Psoas muscle (tissue), 8 donors: ENCODE results near the gene RNF145. TPM values are rescaled to one million over a fixed set of nuclear protein-coding genes. Genes with fewer than 3 reads are reported as not detected.

Experiments
- ATAC-seq, 4 donors: fragments of 200-7000 bp; cut with Tn5 transposase; one replicate each; pipeline ENCODE4 v1.9.1; 2020; ENCODE audit warnings: moderate library complexity in 3 of 4, mild to moderate bottlenecking in 2 of 4
- DNase-seq, 2 donors: peaks; one replicate each; pipeline ENCODE4 v3.0.0-alpha.2; 2020
- H3K27ac ChIP-seq: fragments of 200-600 bp; one replicate; pipeline ENCODE4 v1.8.0; 2022
- H3K27me3 ChIP-seq, 3 donors: fragments of 200-600 bp in 1 of 3; one replicate each; pipeline versions ENCODE4 v1.6.1 to v1.8.0; 2013 to 2022; ENCODE audit warnings: low read length in 2 of 3, mild to moderate bottlenecking in 2 of 3, moderate library complexity in 1 of 3; ENCODE audit not compliant: insufficient read depth in 3 of 3
- H3K36me3 ChIP-seq, 2 donors: fragments of 200-600 bp in 1 of 2; one replicate each; pipeline versions ENCODE4 v1.6.1 to v1.8.0; 2013 to 2022; ENCODE audit warnings: low read depth in 1 of 2, mild to moderate bottlenecking in 1 of 2, moderate library complexity in 1 of 2; ENCODE audit not compliant: insufficient read depth in 1 of 2
- H3K4me1 ChIP-seq: fragments of 200-600 bp; one replicate; pipeline ENCODE4 v1.8.0; 2022
- H3K4me3 ChIP-seq: fragments of 200-600 bp; one replicate; pipeline ENCODE4 v1.8.0; 2022; ENCODE audit warnings: mild to moderate bottlenecking
- H3K9me3 ChIP-seq: fragments of 200-600 bp; one replicate; pipeline ENCODE4 v1.8.0; 2022
- WGBS, 3 donors: extraction: QIAGEN DNeasy Blood & Tissue Kit; methylation state at CpG; one replicate each; pipeline versions ENCODE4 v1.1.6 to v1.1.7; 2013; 5-methylcytosine and 5-hydroxymethylcytosine counted together
- intact Hi-C, 2 donors: fragments of 100-400 bp; cut with DNase I; formaldehyde crosslinking; loops; one replicate each; pipeline versions ENCODE4 v1.11.0 to v1.14.2; 2022
- polyA plus RNA-seq, 3 donors: library from polyadenylated mRNA; stranded (reverse); fragments of 200-250 nt; gene quantifications; one replicate each; pipeline ENCODE4 v1.2.3, GENCODE V29; 2013
- total RNA-seq, 4 donors: library from RNA; stranded (reverse); fragmentation: NEBNext Ultra II Directional in 2 of 4; extraction: Animal tissue kit (Norgen Biotek cat#: 25700) in 2 of 4; gene quantifications; one replicate each; pipeline versions ENCODE4 v1.2.1 to v1.2.4, GENCODE V29; 2021 to 2023
- TF ChIP-seq, protein P1 (sequence below): fragments of 200-600 bp; IDR thresholded peaks from one replicate; pipeline ENCODE4 v1.8.0; 2022; ENCODE audit warnings: antibody characterized with exemption
- donor health status: healthy with polysubstance abuse.
- donor health status: DM: no; HTN: no; CAD: no; lungs with moderate emphysema.
- donor health status: Bipolar disorder and iron deficiency.
- donor health status: healthy.
- donor health status: DM: yes; HTN: yes; CAD: no.
- donor health status: DM: no; HTN: no; CAD: no.
- donor health status: DM: no; HTN: no; CAD: no.
- donor health status: DM: yes; HTN: yes; CAD: no.

The RNF145 gene
- total and polyA plus RNA-seq, 7 donors = 6.0 to 17.8 (median 13.2) TPM

- intact Hi-C loops = no loop called here
These were observed 14.1 kb upstream of the RNF145 start for GRCh38 chr5:159223469-159223868.

DNA sequence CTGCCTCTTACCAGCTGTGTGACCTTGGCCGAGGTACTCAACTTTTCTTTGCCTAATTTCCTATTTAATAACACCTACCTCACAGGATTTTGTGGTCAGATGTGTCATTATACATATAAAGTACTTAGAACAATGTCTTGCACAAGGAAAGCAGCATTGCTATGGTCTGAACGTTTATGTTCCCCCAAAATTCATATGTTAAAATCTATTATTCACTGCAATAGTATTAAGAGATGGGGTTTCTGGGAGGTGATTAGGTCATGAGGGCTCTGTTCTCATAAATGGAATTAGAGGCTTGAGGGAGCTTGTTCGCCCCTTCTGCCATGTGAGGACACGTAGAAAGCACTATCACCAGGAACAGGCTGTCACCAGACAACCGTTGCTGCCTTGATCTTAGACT is 10.9 kb upstream of the RNF145 start:
- TF ChIP-seq, protein P1, sequence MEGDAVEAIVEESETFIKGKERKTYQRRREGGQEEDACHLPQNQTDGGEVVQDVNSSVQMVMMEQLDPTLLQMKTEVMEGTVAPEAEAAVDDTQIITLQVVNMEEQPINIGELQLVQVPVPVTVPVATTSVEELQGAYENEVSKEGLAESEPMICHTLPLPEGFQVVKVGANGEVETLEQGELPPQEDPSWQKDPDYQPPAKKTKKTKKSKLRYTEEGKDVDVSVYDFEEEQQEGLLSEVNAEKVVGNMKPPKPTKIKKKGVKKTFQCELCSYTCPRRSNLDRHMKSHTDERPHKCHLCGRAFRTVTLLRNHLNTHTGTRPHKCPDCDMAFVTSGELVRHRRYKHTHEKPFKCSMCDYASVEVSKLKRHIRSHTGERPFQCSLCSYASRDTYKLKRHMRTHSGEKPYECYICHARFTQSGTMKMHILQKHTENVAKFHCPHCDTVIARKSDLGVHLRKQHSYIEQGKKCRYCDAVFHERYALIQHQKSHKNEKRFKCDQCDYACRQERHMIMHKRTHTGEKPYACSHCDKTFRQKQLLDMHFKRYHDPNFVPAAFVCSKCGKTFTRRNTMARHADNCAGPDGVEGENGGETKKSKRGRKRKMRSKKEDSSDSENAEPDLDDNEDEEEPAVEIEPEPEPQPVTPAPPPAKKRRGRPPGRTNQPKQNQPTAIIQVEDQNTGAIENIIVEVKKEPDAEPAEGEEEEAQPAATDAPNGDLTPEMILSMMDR = no peak
- ATAC-seq = no peak

More at GRCh38 chr5:159223469-159223868, 14.1 kb upstream of the RNF145 start:
- DNase-seq = no peak
- no peak for ATAC-seq
- 78 to 81% (median 80%) methylated on average over 3 of the region's 3 CpGs for WGBS, 3 donors
- Histone ChIP-seq H3K9me3 (no peaks in the 10 kb centered on the region), H3K36me3 (no peaks in the 10 kb centered on the region), H3K27me3 (no peaks in the 10 kb centered on the region), H3K4me1 (no peaks in the 10 kb centered on the region), H3K27ac (no peak overlapping the region), H3K4me3 (no peak overlapping the region)
- TF ChIP-seq, protein P1 = no peak

GRCh38 chr5:159218595-159219023 is 9.3 kb upstream of the RNF145 start:
- Histone ChIP-seq H3K36me3 (no peaks in the 10 kb centered on the region), H3K4me3 (no peak overlapping the region), H3K27me3 (no peaks in the 10 kb centered on the region), H3K27ac (no peak overlapping the region), H3K4me1 (no peaks in the 10 kb centered on the region), H3K9me3 (no peaks in the 10 kb centered on the region)
- ATAC-seq (no peak), DNase-seq (no peak)
- intact Hi-C loops = no loop called here
- WGBS, 3 donors = 55 to 73% (median 69%) methylated on average over 2 of the region's 2 CpGs
- TF ChIP-seq, protein P1 = no peak

More for the DNA sequence above, 10.9 kb upstream of the RNF145 start:
- intact Hi-C loops = no loop called here
- no peaks in the 10 kb centered on the region for H3K9me3 ChIP-seq
- no peak overlapping the region for H3K4me3 ChIP-seq
- no peak for DNase-seq
- no peaks in the 10 kb centered on the region for H3K4me1 ChIP-seq
- H3K27me3 ChIP-seq = no peaks in the 10 kb centered on the region
- WGBS, 3 donors = 76 to 82% (median 80%) methylated on average over 5 of the region's 5 CpGs
- H3K36me3 ChIP-seq = no peaks in the 10 kb centered on the region
- no peak overlapping the region for H3K27ac ChIP-seq

GRCh38 chr5:159217236-159217635 is 7.9 kb upstream of the RNF145 start:
- Histone ChIP-seq H3K9me3 (no peaks in the 10 kb centered on the region), H3K4me1 (no peaks in the 10 kb centered on the region), H3K36me3 (no peaks in the 10 kb centered on the region), H3K4me3 (no peak overlapping the region), H3K27ac (no peak overlapping the region), H3K27me3 (no peaks in the 10 kb centered on the region)
- ATAC-seq (no peak), DNase-seq (no peak)
- TF ChIP-seq, protein P1 = no peak
- intact Hi-C loops = no loop called here
- 83 to 93% (median 87%) methylated on average over 2 of the region's 2 CpGs for WGBS, 3 donors

DNA sequence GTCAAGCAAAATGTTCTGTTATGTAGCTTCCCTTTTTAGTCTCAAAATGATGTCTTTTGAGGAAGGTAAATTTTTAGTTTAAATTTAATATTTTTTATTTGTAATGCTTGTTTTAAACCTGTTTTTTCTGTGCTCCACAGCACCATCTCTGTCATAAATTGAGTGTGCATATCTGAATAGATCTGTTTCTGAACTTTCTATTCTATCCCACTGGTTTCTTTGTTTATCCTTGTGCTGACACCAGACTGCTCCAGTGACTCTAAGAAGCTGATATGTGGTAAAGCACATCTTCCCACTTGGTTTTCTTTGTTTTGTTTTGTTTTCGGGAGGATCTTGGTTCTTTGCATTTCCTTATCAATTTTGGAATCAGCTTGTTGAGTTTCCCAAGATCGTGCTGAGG is 7.1 kb upstream of the RNF145 start:
- DNase-seq (no peak), ATAC-seq (no peak)
- WGBS, 3 donors = 89 to 94% (median 90%) methylated on average over 2 of the region's 2 CpGs
- TF ChIP-seq, protein P1 = no peak
- Histone ChIP-seq H3K36me3 (no peaks in the 10 kb centered on the region), H3K4me1 (no peaks in the 10 kb centered on the region), H3K9me3 (no peaks in the 10 kb centered on the region), H3K27ac (no peak overlapping the region), H3K4me3 (no peak overlapping the region), H3K27me3 (no peaks in the 10 kb centered on the region)
- intact Hi-C loops = no loop called here
